Osteoblast (primary cell): ENCODE results near the gene KRTAP10-3. TPM values are rescaled to one million over a fixed set of nuclear protein-coding genes. Genes with fewer than 3 reads are reported as not detected.
A peak's percentile ranks its signal among the peaks of the same experiment; 100 is the strongest.

ENCODE experiments used
- DNase-seq: peaks from one replicate; pipeline ENCODE4 v3.0.0; 2011; ENCODE audit warnings: low spot score, mixed read lengths; ENCODE audit not compliant: insufficient read length; ENCODE audit errors: missing footprints
- H2AFZ ChIP-seq: 2 replicates; pipeline ENCODE4 v1.6.0; 2011; ENCODE audit warnings: mild to moderate bottlenecking, low read length
- H3K27ac ChIP-seq: 2 replicates; pipeline ENCODE4 v1.5.1; 2011; ENCODE audit warnings: mild to moderate bottlenecking, low read depth, low read length, moderate library complexity
- H3K27me3 ChIP-seq: 2 replicates; pipeline ENCODE4 v1.6.0; 2012; ENCODE audit warnings: mild to moderate bottlenecking, control low read depth, inconsistent platforms, low read length, moderate library complexity; ENCODE audit not compliant: insufficient read depth
- H3K36me3 ChIP-seq: 2 replicates; pipeline ENCODE4 v1.5.1; 2011; ENCODE audit warnings: mild to moderate bottlenecking, low read length, control low read depth, moderate library complexity; ENCODE audit not compliant: insufficient read depth
- H3K4me1 ChIP-seq: 2 replicates; pipeline ENCODE4 v1.5.1; 2011; ENCODE audit warnings: mild to moderate bottlenecking, low read length, control low read depth, moderate library complexity; ENCODE audit not compliant: insufficient read depth
- H3K4me2 ChIP-seq: 2 replicates; pipeline ENCODE4 v1.6.0; 2011; ENCODE audit warnings: mild to moderate bottlenecking, low read length; ENCODE audit not compliant: insufficient read depth
- H3K4me3 ChIP-seq: fragments of 200-600 bp; sonication (generic); 3 replicates; pipeline ENCODE4 v1.5.1; 2012; ENCODE audit warnings: mild to moderate bottlenecking, low read length, inconsistent platforms; ENCODE audit not compliant: insufficient read depth
- H3K79me2 ChIP-seq: 2 replicates; pipeline ENCODE4 v1.6.0; 2012; ENCODE audit warnings: mild to moderate bottlenecking, low read length, control low read depth, inconsistent platforms; ENCODE audit not compliant: insufficient read depth
- H3K9me3 ChIP-seq: 2 replicates; pipeline ENCODE4 v1.5.1; 2011; ENCODE audit warnings: low read depth, low read length, control low read depth
- H4K20me1 ChIP-seq: 2 replicates; pipeline ENCODE4 v1.6.0; 2012; ENCODE audit warnings: mild to moderate bottlenecking, low read length, control low read depth; ENCODE audit not compliant: insufficient read depth
- total RNA-seq: library from RNA; depleted of rRNA; stranded (reverse); fragments of >200 nt; gene quantifications from 2 replicates; pipeline ENCODE4 v1.2.3, GENCODE V29; 2012
- TF ChIP-seq, protein P1 (sequence below): IDR thresholded peaks from 2 replicates; pipeline ENCODE4 v1.5.1; 2011; ENCODE audit warnings: mild to moderate bottlenecking, low read depth, low read length, moderate library complexity; ENCODE audit errors: extremely low read depth

Gene KRTAP10-3
- total RNA-seq, 1 donor = not detected

DNA sequence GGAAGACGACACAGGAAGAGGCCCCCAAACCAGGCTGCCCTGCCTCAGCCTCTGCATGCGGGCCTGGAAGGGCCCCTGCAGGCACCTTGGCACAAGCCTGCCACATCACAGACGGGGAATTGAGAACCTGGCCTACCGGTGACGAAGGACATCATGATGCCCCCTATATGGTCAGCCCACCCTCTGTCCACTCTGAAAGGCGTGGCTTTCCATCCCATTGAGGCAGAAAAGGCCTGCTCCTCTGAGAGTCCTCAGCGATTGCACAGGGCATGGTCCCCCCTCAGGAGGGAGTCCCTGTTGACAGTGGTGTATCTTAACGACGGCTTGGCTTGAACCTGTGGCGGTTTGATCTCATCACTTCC, 30.0 kb downstream of the KRTAP10-3 start:
- no peaks in the 10 kb centered on the region for H3K9me3 ChIP-seq
- no peak overlapping the region for H3K4me3 ChIP-seq
- H4K20me1 ChIP-seq = no peaks in the 10 kb centered on the region
- peak; percentile 36 for DNase-seq
- no peaks in the 10 kb centered on the region for H3K79me2 ChIP-seq
- TF ChIP-seq, protein P1, sequence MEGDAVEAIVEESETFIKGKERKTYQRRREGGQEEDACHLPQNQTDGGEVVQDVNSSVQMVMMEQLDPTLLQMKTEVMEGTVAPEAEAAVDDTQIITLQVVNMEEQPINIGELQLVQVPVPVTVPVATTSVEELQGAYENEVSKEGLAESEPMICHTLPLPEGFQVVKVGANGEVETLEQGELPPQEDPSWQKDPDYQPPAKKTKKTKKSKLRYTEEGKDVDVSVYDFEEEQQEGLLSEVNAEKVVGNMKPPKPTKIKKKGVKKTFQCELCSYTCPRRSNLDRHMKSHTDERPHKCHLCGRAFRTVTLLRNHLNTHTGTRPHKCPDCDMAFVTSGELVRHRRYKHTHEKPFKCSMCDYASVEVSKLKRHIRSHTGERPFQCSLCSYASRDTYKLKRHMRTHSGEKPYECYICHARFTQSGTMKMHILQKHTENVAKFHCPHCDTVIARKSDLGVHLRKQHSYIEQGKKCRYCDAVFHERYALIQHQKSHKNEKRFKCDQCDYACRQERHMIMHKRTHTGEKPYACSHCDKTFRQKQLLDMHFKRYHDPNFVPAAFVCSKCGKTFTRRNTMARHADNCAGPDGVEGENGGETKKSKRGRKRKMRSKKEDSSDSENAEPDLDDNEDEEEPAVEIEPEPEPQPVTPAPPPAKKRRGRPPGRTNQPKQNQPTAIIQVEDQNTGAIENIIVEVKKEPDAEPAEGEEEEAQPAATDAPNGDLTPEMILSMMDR = no peak
- no peaks in the 10 kb centered on the region for H3K4me1 ChIP-seq
- H3K4me2 ChIP-seq = no peak overlapping the region
- H2AFZ ChIP-seq = no peak overlapping the region
- H3K36me3 ChIP-seq = no peaks in the 10 kb centered on the region
- H3K27ac ChIP-seq = no peak overlapping the region
- no peaks in the 10 kb centered on the region for H3K27me3 ChIP-seq

DNA sequence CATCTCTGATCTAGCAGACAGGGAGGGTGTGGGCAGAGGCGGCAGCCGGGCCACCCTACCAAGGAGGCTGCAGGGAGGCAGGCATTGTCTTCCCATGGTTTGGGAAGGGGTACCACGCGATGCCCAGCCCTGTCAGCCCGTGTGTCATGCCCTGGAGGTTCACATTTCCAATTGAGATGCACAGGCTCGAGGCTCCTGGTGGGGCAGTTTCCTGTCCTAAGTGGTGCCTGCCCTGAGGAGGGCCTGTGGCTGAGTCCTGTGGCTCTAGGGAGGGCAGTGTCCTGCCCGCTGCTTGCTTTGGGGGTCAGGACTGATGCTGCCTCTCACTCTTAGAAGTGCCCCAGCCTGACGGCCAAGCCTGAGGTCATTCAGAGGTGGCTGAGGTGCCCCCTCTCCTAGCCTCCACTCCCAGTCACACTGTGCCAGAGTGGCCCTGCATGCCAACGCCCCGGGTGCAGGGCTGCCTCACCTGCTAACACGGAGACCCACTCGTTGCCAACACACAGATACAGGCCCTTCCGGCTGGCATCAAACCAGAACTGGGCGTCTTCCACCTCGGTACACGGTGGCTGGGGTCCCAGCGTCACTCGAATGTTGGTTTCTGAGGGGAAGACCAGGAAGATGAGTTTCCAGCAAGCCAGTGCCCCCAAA, 30.5 kb downstream of the KRTAP10-3 start:
- no peak overlapping the region for H3K27ac ChIP-seq
- H3K36me3 ChIP-seq = no peaks in the 10 kb centered on the region
- no peak overlapping the region for H2AFZ ChIP-seq
- H3K79me2 ChIP-seq = no peaks in the 10 kb centered on the region
- H4K20me1 ChIP-seq = no peaks in the 10 kb centered on the region
- peak; percentile 55 for DNase-seq
- TF ChIP-seq, protein P1 = no peak
- H3K4me2 ChIP-seq = no peak overlapping the region
- no peaks in the 10 kb centered on the region for H3K9me3 ChIP-seq
- H3K4me3 ChIP-seq = no peak overlapping the region
- H3K4me1 ChIP-seq = no peaks in the 10 kb centered on the region
- no peaks in the 10 kb centered on the region for H3K27me3 ChIP-seq

DNA sequence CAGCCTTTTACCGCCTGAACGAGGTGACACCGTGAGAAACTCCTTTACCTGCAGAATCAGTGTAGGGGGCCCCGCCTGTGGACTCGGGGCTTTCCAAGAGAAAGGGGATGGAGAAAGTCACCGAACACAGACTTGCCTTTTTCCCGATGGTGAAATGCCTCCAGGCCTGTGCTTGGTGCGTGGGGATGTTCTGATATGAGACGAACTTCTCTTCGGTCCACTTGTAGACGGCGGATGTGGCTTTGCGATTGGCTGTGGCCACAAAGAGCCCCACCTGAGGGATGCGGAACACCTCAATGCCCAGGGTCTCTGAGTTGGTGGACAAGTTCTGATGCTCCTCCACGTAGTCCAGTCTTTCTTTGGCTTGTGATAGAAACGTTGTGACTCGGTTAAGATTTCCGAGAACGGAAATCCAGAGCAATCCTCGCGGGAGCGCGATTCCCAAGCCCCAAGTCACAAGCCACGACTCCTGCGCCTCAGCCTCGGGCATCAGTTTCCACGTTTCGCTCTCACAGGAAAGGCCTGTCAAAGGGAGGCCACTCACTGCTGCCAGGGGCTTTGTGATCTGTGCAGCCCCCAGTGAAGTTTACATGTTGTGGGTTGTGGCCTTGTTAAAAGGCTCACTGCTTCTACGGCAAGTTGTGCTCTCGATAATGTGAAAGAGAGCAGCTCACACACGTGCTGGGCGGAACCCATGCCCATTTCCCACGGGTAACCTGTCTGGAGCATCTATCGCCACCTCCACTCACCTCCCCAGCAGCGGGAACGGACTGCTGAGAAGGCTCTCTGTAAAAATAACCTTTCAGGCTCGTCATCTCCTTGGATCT, 31.2 kb downstream of the KRTAP10-3 start:
- H3K4me1 ChIP-seq = no peaks in the 10 kb centered on the region
- H4K20me1 ChIP-seq = no peaks in the 10 kb centered on the region
- TF ChIP-seq, protein P1 = no peak
- H3K79me2 ChIP-seq = no peaks in the 10 kb centered on the region
- no peaks in the 10 kb centered on the region for H3K36me3 ChIP-seq
- no peaks in the 10 kb centered on the region for H3K27me3 ChIP-seq
- H3K4me3 ChIP-seq = no peak overlapping the region
- peak; percentile 69 for DNase-seq
- H3K27ac ChIP-seq = no peak overlapping the region
- no peak overlapping the region for H2AFZ ChIP-seq
- H3K9me3 ChIP-seq = no peaks in the 10 kb centered on the region
- H3K4me2 ChIP-seq = no peak overlapping the region
